Retinal pigment epithelial cell (primary cell): ENCODE results near the gene NRM.
A peak's percentile ranks its signal among the peaks of the same experiment; 100 is the strongest.

Experiments
- DNase-seq: peaks from one replicate; pipeline ENCODE4 v3.0.0-alpha.2; 2010; ENCODE audit warnings: low read depth
- H3K4me3 ChIP-seq: 2 replicates; pipeline ENCODE4 v1.5.1; 2011; ENCODE audit warnings: mild to moderate bottlenecking, low read length, control low read depth, moderate library complexity
- TF ChIP-seq, protein P1 (sequence below): conservative IDR thresholded peaks from 2 replicates; pipeline ENCODE4 v1.5.1; 2011; ENCODE audit warnings: low read depth, low read length, control low read depth, inconsistent platforms

The NRM gene

DNA sequence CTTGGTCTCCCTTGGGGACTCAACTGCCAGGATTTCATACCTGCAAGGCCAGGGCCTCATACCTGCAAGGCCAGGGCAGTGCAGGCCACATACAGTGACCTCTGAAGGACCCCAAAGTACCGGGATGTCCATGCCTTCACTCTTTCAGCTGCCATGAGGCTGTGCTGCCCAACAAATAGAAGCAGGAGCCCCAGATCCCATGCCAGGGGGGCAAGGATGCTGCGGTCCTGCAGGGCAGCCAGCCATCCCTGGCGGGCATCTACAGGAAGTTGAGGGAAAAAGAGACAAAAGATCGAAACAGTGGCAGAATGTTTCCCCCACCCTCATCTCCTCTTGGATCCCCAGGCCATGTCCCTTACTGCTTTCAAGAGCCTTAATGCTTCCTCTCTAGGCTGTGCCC is 799 bp downstream of the NRM start:
- no peak for DNase-seq
- TF ChIP-seq, protein P1, sequence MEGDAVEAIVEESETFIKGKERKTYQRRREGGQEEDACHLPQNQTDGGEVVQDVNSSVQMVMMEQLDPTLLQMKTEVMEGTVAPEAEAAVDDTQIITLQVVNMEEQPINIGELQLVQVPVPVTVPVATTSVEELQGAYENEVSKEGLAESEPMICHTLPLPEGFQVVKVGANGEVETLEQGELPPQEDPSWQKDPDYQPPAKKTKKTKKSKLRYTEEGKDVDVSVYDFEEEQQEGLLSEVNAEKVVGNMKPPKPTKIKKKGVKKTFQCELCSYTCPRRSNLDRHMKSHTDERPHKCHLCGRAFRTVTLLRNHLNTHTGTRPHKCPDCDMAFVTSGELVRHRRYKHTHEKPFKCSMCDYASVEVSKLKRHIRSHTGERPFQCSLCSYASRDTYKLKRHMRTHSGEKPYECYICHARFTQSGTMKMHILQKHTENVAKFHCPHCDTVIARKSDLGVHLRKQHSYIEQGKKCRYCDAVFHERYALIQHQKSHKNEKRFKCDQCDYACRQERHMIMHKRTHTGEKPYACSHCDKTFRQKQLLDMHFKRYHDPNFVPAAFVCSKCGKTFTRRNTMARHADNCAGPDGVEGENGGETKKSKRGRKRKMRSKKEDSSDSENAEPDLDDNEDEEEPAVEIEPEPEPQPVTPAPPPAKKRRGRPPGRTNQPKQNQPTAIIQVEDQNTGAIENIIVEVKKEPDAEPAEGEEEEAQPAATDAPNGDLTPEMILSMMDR, result no peak
- H3K4me3 ChIP-seq, result peak overlapping the region; percentile 76

DNA sequence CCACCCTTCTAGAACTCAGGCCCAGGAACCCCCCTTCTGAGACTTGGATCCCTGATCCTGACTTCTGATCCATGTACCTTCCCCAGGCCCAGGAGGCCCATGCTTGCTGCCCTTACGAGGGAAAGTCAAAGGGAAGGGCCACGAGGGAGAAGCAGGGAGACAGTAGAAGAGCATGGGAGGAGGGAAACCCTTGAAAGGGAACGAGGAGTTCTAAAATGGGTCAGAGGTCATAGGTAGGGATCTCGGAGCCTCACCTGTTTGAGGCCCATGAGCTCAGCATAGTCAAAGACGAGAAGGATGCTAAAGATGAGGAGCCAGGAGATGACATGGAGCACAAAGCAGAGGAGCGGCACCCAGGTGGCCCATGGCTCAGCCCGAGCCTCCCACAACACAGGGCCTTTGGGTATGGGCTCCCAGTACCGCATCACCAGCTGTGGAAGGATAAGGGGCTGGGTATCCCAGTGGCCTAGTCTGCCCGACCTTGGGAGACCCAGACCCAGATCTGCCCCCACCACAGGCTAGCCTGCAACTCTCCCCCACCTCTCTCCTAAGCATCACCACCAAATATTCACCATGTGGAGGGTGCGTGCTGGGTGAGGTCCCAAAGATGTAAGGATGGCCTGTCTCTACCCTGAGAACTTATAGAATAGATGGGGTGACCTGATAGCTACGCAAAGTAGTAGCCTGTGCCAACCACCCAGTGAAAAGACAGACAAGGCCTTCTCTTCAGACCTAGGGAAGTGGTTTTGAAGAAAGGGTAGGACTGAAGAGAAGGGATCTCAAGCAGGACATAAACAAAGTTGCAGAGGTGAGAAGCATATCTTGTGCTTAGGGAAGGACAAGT is 1.5 kb downstream of the NRM start:
- TF ChIP-seq, protein P1, result no peak
- H3K4me3 ChIP-seq, result no peak overlapping the region
- DNase-seq, result no peak

DNA sequence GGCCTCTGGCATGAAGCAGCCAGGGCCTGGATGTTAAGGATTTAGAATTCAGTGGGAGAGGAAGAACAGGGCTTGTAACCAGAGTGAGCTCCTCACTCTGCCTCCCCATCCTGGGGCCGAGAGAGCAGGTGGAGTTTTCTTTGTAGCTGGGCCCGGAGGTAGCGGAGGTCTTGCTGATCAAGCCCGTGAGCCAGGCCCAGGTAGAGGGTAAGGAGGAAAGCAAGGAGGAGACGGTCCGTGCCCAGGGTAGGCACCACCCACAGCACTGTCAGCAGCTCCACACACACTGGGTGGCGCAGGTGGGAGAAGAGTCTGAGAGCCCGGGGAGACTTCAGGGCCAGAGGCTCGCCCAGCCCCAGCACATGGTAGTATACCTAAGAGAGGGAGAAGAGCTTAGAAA is 2.2 kb downstream of the NRM start:
- H3K4me3 ChIP-seq, result no peak overlapping the region
- TF ChIP-seq, protein P1, result no peak
- DNase-seq, result no peak

DNA sequence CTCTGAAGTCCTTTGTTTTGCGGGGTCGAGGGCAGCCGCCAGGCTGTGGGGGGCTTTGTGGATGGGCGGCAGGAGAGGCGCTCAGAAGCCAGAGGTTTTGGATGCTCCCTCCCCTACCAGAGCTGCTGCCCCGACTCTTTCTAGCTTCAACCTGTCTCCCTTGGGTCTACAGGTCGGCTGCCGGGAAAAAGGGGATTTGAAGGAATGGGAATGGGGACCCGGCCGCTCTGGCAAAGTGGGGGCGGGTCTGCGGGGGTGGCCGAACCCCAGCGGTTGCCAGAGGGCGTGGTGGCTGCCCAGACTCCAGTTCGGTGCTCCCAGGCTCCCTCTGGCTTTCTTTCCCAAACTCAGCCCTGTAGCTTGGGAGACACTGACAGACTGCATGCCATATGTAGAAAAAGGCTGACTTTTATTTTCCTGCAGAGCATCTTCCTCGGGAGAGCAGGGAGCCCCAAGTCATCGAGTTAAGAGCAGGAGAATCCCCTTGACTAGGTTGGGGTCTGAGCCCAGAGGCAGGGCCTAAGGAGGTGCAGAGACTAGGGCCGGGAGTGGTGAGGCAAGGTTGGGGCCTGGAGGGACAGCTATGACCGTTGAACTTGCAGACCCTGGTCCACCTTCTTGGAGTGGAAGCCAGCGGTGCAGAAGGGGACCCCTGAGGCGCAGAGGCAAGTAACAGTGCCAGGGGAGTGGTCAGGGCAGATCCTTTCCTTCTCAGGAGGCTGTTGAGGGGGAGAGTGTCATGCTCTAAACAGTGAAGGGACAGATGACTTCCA is 2.9 kb downstream of the NRM start:
- no peak for DNase-seq
- peak overlapping the region; percentile 84 for H3K4me3 ChIP-seq
- TF ChIP-seq, protein P1, result peak; percentile 29

DNA sequence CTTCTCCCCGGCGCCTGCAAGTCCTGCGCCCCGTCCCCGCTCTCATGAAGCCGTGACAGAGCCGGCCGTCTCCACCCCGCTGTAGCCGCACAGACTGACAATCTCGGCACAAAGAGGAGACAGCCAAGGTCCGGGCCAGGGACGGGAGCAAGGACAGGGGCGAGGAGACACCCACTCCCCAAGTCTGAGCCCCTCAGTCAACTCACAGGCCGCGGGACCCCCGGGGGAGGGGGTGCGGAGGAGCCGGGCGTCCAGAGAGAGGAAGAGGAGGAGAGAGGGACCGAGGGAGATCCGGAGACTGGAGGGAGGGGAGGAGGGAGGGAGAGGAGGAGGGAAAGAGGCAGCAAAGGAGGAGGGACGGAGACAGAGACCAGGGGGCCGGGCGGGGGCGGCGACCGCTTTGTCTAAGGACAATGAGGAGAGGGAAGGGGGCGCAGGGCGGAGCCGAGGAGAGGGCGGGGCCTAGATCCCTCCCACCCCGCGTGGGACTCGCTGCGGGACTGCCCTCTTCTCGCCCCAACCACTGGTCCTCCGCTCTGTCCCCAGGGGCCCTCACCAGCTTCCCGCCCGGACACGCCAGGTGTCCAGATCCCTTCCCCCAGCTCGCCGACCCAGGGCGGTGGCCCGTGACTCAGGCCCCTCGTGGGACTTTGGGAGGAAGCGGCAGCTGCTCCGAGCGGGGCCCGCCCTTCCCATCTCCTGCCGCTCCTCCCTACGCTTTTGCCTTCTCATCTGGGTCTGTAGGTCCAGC is 3.7 kb downstream of the NRM start:
- no peak for DNase-seq
- TF ChIP-seq, protein P1, result no peak
- H3K4me3 ChIP-seq, result peak overlapping the region; percentile 84

GRCh38 chr6:30686009-30686907 is 4.5 kb downstream of the NRM start, which contains the start of gene PPP1R18:
Gene PPP1R18, minus strand, starts transcription at chr6:30686645. Its CDS starts 627 bp downstream, at chr6:30686018.
- TF ChIP-seq, protein P1, result no peak
- DNase-seq, result no peak
- peak within 1 kb of the TSS; percentile 84 for H3K4me3 ChIP-seq
